Activated CD8-positive, alpha-beta memory T cell treated with anti-CD3 and anti-CD28 coated beads, Interleukin-2, amount 50 U/mL, for 1 hour (primary cell): ENCODE measurements around the gene MLF2.
A peak's percentile ranks its signal among the peaks of the same experiment; 100 is the strongest.

Source experiments
- DNase-seq: peaks from one replicate; pipeline ENCODE4 v3.0.0-alpha.2; 2020; ENCODE audit errors: extremely low read depth

MLF2 gene

DNA sequence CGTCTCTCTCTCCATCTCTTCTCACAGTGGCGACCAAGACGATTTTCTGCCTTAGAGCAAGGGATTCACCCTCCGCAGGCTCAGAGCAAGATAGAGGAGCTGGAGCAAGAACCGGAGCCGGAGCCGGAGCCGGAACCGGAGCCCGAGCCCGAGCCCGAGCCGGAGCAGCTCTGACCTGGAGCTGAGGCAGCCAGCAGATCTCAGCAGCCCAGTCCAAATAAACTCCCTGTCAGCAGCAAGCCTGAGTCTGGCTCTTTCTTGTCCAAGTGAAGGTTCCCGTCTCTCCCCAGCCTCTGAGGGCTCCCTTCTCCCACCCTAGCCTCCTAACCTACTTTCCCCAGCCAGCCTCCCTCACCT is 25.3 kb upstream of the MLF2 start:
- DNase-seq: no peak

DNA sequence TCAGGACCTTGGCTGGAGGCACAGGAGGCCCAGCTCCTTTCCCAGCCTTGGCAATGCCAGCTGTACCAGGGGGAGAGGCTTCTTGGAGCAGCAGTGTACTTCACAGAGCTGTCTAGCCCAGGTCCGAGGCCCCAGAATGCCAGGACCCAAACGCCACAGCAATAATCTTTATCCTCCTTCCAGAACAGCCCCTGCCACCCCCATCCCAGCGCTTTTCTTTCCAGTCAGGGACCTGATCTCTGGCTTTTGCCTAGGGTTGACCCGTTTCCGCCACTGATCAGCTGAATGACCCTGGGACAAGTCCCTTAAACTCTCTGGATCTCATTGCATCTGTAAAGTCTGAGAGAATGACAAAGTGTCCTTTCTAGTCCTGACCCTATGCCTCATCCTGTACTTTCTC is 24.4 kb upstream of the MLF2 start:
- DNase-seq: no peak

DNA sequence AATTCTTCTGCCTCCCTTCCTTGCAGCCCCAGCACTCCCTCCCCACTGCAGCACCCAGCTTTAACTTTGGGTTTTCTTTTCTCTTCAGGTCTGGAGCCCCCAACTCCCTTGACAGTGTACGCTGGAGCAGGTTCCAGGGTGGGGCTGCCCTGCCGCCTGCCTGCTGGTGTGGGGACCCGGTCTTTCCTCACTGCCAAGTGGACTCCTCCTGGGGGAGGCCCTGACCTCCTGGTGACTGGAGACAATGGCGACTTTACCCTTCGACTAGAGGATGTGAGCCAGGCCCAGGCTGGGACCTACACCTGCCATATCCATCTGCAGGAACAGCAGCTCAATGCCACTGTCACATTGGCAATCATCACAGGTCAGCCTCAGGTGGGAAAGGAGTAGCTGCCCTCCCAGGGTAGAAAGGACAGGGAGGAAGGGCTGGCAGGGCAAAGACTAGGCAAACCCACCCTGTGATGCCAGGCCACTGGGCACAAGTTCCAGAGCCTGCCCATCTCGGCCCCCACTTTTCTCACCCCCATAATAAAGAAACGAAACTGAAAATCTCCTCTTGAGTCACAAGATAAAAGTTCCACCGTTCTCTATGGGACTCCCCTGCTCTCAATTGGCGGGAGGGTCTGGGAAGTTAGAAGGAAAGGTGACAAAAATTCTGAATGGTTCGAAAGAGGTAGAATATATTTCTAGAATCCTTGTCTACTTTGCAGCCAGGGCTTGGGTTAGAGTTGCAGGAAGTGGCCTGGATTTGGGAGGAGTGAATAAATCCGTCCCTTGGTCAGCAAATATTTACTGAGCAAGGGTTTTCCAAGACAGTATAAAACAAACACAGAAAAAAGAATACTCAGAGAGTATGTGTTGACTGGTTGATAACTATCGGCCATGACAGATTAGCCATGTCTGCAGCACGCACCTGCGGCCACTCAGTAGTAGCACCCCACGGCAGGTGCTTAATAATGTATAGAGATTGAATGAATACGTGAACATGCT is 22.5 kb upstream of the MLF2 start:
- no peak for DNase-seq

DNA sequence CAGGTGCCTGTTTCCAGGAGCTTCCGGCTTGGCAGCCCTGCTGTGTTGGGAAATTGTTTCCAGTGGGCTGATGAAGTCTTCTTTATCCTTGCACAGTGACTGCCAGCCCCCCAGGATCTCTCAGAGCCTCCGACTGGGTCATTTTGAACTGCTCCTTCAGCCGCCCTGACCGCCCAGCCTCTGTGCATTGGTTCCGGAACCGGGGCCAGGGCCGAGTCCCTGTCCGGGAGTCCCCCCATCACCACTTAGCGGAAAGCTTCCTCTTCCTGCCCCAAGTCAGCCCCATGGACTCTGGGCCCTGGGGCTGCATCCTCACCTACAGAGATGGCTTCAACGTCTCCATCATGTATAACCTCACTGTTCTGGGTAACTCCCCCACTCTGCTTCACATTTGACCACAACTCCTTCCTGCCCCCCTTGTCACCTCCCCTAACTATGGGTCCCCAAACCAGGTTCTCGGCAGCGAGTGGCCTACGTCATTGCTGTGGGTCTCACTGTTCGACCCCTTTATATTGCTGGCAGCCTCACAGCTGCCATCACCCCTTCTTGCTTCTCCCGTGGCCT is 21.6 kb upstream of the MLF2 start:
- DNase-seq: peak; percentile 37

DNA sequence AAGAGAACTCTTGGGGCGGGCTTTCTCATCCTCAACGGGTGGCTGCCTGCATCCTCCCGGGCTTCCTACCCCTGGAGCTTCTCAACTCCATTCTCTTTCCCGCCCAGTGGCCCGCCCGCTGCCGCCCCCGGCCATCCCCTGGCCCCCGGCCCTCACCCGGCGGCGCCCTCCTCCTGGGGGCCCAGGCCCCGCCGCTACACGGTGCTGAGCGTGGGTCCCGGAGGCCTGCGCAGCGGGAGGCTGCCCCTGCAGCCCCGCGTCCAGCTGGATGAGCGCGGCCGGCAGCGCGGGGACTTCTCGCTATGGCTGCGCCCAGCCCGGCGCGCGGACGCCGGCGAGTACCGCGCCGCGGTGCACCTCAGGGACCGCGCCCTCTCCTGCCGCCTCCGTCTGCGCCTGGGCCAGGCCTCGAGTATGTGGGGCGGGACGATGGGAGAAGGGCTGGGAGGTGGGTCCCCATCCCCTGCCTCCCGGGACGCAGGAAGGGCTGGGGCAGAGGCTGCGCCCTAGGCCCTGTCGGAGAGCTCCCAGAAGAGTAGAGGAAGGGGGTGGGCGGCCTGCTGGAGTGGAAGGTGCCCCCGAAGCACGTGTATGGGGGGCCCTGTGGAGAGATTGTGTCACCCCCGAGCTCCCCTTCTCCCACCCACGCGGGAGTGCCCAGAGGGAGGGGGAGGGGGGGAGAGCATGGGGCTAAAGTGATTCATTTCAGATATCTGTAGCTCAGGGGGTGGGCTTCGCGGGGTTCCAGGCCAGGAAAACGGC is 20.8 kb upstream of the MLF2 start:
- no peak for DNase-seq

DNA sequence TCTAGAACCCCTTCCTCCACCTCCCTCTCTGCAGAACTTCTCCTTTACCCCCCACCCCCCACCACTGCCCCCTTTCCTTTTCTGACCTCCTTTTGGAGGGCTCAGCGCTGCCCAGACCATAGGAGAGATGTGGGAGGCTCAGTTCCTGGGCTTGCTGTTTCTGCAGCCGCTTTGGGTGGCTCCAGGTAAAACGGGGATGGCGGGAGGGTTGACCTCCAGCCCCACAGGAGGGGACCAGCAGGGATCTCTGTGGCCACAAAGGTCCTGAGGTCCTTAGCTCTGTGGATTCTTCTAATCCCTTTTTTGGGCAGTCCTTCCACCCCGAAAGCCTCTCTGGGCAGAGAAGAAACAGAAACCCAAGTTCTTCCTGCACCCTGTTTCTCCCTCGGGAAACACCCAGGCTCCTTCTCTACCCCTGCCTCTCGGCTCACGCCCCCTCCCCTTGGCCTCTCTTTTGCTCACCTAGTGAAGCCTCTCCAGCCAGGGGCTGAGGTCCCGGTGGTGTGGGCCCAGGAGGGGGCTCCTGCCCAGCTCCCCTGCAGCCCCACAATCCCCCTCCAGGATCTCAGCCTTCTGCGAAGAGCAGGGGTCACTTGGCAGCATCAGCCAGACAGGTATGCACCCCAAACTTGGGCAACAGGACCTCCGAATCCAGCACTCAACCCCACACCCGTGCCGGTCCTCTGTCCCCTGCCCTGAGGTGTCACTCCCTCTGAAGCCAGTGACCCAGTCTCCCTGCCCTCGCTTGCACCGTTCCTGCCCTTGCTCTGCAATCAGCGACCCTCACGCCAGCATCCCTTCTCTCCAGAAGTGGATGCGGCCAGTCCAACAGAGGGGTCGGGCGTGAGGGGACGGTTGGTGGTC is 20.0 kb upstream of the MLF2 start:
- no peak for DNase-seq

DNA sequence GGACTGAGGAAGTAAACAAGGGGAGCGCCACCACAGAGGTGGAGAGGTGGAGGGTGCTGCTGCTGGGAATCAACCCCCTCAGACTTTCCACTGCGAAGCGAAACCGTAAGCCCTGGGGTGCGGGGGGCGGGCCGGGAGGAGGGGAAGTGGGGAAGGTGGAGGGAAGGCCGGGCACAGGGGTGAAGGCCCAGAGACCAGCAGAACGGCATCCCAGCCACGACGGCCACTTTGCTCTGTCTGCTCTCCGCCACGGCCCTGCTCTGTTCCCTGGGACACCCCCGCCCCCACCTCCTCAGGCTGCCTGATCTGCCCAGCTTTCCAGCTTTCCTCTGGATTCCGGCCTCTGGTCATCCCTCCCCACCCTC is 19.4 kb upstream of the MLF2 start, which contains the start of gene LAG3:
Gene LAG3 (plus strand): TSS at position 190 of the 365 bp plus-strand sequence. CDS start 333 bp downstream, outside the sequence.
- DNase-seq: no peak

DNA sequence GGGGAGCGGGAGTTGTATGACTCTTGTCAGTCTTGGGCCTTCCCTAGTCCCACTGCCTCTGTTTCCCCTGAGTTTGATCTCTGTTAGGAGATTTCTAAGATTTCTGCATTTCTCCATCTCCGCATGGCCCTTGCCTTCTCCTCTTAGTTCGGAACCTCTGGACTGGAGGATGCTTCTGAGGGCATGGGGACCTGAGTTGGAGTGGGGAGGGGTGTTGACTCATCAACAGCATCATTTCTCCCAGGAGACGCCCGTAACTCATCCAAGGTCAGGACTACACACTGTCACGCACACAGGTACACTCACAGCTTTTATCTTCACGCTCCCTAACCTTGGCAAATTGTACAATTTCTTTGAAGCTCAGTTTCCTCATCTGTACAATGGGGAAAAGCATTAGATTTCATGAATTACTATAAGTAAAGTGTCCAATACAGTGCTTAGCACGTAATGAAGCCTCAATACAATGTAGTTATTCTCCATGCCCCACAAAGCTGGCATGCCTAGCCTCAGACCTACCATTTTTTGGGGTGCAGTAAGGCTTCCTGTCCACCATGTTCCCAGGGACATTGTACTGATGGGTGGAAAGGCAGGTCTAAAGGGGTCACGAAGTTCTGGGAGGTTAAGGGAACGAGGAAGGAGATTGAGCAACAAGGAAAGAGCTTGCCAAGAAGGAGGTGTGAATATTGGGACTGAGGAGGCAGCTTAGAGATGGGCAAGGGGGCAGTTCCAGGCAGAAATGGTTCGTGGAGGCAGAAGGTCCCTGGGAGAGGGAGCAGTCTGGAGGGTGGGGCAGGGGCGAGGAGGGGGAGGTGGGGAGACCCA is 18.8 kb upstream of the MLF2 start:
- no peak for DNase-seq

DNA sequence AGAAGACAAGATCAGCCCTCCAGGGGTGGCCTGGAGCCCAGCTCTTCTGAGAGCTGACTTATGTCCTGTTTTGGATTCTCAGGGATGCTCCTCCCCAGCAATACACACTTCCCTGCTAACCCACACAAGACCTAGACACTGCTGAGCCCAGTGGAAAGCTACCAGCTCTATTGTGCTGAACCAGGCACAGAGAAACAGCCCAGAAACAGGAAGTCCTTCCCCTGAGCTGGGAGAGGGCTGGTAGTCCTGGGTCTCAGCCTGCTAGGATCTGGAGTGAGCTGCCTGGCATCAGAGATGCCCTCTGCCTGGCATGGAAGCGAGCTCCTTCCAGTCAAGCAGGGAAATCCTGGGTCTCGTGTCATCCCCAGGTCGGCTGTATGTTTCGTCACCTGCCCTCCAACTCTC is 18.2 kb upstream of the MLF2 start:
- no peak for DNase-seq

DNA sequence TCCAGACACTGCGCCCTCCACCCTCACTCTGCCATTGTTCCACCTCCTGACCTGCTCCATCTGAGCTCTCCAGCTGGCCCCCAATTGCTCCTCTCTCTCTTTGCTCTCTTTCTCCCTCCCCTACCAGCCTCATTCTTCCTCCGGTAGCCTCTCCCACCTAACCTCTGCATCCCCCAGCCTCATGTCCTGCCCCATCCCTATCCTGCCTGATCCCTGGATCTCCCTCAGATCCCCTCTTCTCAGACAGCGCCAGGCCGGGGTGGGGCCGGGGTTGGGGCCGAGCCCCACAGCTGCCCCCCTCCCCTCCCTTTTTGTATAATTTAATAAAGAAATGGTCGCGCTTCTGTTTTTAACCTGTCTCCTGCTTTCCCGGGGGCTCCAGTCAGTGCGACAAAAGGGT is 17.7 kb upstream of the MLF2 start:
- DNase-seq: no peak

DNA sequence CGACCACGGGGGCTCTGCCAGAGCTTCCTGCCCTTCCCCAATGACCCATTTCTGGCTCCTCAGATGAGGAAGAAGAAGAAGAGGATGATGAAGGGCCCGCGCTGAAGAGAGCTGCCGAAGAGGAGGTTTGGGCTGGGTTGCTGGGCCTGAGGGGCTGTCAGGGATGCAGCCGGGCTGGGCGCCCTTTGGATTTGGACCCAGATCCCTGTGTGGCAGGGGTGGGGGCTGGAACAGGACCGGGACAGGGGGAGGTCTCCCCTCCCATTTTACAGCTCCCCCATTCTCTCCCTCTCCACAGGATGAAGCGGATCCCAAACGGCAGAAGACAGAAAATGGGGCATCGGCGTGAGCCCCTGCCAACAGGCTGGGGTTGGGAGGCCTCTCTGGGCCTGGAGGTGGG is 17.2 kb upstream of the MLF2 start:
- no peak for DNase-seq

DNA sequence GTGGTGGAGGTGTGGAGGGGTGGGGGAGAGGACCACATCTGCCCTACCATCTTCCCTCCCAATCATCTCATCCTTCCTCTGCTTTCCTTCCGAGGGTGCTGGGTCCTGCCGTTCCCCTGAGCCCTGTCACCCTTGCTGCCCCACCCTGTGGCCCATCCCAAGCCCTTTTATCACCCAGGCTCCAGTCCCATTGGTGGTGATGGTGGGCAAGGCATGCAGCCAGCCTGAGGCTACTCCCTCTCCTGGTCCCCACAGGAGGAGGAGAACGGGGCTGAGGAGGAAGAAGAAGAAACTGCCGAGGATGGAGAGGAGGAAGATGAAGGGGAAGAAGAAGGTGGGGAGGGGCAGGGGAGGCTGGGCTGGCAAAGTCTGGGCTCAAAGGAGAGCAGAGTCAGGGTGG is 16.7 kb upstream of the MLF2 start:
- no peak for DNase-seq

DNA sequence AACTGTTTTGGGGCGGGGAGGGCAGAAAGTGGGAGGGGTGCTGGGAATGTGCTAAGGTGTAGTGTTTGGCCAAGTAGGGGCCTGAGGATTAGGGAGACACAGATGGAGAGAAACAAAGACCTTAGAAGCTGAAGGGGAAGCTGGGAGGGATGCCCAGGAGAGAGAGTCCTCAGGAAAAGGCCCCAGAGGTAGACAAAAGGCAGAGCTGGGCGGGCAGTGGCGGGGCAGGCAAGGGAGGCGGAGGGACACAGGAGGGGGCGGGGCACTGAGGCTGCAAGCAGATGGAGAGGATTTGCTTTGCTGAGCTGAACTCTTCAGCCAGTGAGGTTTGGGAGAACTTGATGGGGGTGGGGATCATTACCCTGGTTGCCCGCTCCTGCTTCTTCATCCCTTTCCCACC is 16.0 kb upstream of the MLF2 start:
- DNase-seq: no peak

DNA sequence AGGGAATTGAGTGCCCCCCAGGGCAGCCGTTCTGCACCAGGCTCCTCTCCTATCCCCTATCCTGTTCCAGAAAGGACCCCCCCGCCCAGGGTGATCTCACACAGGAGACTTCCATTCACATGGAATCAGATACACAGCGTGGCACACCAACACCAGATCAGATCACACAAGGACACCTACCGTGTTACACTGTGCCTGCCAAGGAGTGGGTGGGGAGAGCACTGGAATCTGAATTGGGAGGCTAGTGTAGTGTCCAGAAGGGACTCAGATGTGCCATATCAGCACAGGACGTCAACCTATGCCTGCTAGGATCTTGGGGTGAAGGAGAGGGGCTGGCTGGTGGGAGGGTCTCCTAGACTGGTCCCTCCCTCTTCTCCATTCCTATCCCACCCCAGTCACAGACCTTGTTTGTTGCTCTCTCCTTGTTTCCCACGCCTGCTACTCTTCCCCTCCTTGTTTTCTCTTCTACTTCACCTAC is 15.5 kb upstream of the MLF2 start:
- DNase-seq: no peak

DNA sequence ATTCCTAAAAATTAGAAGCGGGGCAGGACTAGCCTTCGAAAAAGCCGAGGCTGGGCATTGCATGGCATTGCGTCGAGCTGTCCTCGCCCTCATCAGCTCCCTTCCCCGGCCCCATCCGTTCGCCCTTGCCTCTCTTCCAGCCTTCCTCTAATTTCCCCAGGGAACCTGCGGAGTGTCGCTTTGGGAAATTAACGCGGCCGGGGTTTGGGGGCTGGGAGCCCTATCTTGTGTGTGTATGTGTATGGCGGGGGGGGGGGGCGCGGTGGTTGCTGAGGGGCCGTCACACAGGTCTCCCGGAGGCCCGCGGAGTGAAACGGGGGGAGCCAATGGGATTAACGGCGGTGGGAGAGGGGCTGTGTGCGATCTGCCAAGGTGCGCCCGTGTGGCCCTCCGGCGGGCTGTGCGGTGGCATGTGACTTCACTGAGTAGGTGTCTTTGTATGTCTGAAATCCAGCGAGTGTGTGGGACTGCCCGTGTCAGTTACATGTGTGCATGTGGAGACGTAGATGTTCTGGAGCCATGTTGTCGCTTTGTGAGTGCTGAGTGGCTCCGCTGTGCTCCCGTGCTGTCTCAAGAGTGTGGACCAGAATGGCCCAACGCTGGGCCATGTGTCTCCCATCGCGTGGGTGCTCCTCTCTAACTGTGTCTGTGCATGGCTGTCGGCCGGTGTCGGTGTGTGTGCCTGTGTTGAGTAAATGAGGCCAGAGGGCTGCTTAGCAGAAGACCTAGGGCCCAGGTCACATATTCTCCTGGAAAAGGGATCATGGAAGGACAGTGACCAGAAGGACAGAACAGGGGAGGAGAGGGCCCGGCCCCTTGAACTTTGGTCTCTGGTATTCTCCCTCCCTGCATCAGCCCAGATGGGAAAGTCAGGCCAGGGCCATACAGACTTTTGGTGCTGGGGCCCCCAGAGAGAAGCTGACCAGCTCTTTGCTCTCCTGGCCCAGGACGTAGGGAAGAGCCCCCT is 14.7 kb upstream of the MLF2 start:
- no peak for DNase-seq

DNA sequence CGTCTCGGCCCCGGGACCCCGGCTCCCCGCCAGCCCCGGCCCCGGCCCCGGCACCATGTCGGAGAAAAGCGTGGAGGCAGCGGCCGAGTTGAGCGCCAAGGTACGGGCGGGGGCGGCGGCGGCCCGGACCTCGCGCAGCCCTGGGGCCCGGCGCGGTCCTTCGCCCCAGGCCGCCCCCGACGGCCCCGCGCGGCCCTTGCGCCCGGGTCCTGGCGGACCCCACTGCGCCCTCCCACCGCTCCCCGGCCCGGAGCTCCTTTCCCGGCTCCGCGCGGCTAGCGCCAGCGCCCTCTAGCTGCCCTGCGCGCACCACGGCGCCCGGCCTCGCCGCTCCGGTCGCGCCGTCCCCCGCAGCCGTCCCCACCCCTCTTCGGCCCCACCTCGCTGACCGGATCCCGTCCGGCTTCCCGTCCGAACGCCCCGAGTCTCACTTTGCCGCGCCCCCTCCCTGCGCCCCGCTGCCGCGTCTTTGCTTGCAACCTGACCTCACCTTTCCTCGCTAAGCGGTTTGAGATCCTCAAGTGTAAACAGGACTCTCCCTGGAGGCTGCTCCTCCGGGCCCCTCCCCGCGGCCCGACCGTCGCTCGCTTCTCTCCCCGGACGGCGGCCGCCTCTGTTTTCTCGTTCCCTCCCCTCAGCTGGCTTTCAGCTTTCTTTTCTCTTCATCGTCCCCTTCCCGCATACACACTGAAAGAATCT is 13.9 kb upstream of the MLF2 start:
- no peak for DNase-seq

DNA sequence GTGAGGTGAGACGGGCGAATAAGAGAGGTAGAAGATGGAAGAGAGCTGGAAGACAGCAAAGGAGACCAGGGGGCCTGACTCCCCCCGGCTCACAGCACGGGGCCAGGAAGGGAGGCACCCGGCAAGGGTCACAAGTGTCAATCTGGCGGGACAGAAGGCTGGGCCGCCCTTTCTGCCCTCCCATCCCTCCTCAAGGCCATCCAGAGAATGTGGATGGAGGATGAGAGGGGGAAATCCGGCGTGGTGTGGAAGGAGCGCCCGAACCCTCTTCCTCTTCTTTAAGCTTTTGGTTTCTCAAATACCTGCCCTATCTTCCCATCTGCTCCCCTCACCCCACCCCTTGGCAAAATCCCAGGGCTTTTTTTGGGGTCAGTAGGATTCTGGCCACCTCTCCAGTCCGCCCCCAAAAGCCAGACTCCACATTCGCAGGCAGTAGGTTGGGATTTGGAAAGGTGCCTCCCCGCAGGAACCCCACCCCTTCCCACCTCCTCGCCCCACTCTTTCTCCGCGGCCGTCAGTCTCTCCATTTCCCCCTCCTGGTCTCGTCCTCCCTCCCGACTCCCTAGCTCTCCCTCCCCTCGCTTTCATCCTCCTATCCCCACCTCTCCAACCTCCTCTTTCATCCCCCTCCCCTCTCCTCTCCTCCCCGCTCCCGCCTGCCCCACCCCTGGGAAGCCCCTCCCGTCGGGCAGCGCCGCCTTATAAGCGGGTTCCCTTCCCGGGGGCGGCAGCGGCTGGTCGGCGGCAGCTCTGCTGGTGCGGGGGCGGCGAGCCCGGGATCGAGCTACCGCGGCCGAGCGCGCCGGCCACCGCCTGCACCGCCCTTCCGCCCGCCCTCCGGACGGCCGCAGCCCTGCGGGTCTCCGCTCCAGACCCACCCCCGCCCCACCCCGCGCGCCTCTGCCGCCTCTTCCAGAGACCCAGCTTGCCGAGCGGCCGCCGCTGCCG is 13.0 kb upstream of the MLF2 start, which contains the start of gene PTMS:
Gene PTMS (plus strand): TSS at position 730 of the 948 bp plus-strand sequence. CDS start 343 bp downstream, outside the sequence.
- no peak for DNase-seq
